Nephron (organoid): ENCODE data around the gene CA7.
A peak's percentile ranks its signal among the peaks of the same experiment; 100 is the strongest.

Experiments
- H3K27ac Mint-ChIP-seq, 3 experiments: 2 replicates each; pipeline ENCODE4 v1.8.0; 2020; ENCODE audit warnings: mixed read lengths in 3 of 3, mild to moderate bottlenecking in 2 of 3, moderate library complexity in 1 of 3
- H3K27me3 Mint-ChIP-seq: 2 replicates; pipeline ENCODE4 v1.8.0; 2021; ENCODE audit warnings: low read depth, mild to moderate bottlenecking, moderate library complexity, mixed read lengths
- H3K36me3 Mint-ChIP-seq: 2 replicates; pipeline ENCODE4 v1.8.0; 2020; ENCODE audit warnings: low read depth, mixed read lengths
- H3K4me1 Mint-ChIP-seq: 2 replicates; pipeline ENCODE4 v1.8.0; 2020; ENCODE audit warnings: mixed read lengths
- H3K4me3 Mint-ChIP-seq, 3 experiments: 2 replicates each; pipeline ENCODE4 v1.8.0; 2020; ENCODE audit warnings: mild to moderate bottlenecking in 3 of 3, mixed read lengths in 3 of 3, moderate library complexity in 2 of 3
- H3K9me3 Mint-ChIP-seq: 2 replicates; pipeline ENCODE4 v1.8.0; 2020; ENCODE audit warnings: mixed read lengths
- TF ChIP-seq, protein P1 (sequence below), 3 experiments: fragments of 200-600 bp; sonication (generic); IDR thresholded peaks; one replicate each; pipeline ENCODE4 v1.5.0; 2021; ENCODE audit warnings: antibody characterized with exemption in 3 of 3; ENCODE audit not compliant: unreplicated experiment in 3 of 3

Gene CA7

DNA sequence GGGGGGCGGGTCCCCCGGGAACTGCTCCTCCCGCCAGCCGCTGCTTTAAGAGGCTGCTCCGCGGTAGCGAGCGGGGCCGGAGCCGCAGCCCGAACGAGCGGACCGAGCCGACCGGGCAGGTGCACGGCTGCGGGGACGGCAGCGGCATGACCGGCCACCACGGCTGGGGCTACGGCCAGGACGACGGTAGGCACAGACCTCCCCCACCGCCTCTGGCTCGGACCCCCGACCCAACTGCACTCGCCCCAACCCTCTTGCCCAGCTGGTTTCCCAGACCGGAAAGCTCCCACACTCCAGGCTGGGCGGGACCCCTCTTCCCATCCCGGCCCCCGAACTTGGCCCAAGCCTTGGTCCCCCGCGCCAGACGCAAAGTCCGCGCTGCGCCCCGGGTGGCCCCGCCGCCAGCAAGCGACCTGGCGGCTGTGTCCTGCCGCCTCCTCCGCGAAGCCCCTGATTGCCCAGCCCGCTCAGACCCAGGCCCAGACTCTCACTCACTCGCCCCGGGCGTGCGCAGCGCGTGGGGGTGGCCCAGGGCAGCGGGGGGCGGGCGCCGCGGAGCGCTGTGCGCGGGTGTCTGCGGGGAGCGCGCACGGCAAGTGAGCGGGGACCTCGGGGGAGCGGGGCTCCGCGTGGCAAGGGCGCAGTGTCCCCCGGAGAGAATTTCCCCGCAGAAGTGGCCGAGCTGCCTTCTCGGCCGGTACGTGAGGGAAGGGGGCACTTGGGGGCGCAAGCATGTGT is at the start of gene CA7:
CA7 (plus strand) TSS at position 73 of the 738 bp plus-strand sequence; CDS start at position 147, 74 bp downstream.
- Mint-ChIP-seq H3K4me1 (peaks cover 12% of the 10 kb centered on the region), H3K9me3 (no peaks in the 10 kb centered on the region), H3K4me3 (peak within 1 kb of the TSS; percentile 79 to 81 (median 79)), H3K27ac (no peak within 1 kb of the TSS), H3K36me3 (no peaks in the 10 kb centered on the region), H3K27me3 (peaks cover 88% of the 10 kb centered on the region)
- TF ChIP-seq, protein P1, sequence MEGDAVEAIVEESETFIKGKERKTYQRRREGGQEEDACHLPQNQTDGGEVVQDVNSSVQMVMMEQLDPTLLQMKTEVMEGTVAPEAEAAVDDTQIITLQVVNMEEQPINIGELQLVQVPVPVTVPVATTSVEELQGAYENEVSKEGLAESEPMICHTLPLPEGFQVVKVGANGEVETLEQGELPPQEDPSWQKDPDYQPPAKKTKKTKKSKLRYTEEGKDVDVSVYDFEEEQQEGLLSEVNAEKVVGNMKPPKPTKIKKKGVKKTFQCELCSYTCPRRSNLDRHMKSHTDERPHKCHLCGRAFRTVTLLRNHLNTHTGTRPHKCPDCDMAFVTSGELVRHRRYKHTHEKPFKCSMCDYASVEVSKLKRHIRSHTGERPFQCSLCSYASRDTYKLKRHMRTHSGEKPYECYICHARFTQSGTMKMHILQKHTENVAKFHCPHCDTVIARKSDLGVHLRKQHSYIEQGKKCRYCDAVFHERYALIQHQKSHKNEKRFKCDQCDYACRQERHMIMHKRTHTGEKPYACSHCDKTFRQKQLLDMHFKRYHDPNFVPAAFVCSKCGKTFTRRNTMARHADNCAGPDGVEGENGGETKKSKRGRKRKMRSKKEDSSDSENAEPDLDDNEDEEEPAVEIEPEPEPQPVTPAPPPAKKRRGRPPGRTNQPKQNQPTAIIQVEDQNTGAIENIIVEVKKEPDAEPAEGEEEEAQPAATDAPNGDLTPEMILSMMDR (IDR thresholded peaks at IDR 0.05; ENCODE audit: unreplicated experiment in 3 of 3), result no peak

DNA sequence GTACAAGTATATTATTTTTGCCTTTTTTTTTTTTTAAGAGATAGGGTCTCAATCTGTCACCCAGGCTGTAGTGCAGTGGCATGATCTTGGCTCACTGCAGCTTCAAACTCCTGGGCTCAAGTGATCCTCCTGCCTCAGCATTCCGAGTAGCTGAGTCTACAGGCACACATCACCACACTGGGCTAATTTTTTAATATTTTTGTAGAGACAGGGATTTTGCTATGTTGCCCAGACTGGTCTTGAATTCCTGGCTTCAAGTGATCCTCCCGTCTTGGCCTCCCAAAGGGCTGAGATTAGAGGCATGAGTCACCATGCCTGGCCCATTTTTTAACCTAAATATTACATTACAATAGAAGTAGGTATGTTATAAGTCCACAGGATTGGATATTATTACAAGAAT is 46.1 kb upstream of the CA7 start:
- no peaks in the 10 kb centered on the region for H3K4me1 Mint-ChIP-seq
- peaks cover 12% of the 10 kb centered on the region for H3K36me3 Mint-ChIP-seq
- H3K9me3 Mint-ChIP-seq, result no peaks in the 10 kb centered on the region
- H3K27me3 Mint-ChIP-seq, result peaks cover 4% of the 10 kb centered on the region
- H3K27ac Mint-ChIP-seq, result no peak overlapping the region
- TF ChIP-seq, protein P1 (IDR thresholded peaks at IDR 0.05; ENCODE audit: unreplicated experiment in 3 of 3), result no peak
- H3K4me3 Mint-ChIP-seq, result no peak overlapping the region

DNA sequence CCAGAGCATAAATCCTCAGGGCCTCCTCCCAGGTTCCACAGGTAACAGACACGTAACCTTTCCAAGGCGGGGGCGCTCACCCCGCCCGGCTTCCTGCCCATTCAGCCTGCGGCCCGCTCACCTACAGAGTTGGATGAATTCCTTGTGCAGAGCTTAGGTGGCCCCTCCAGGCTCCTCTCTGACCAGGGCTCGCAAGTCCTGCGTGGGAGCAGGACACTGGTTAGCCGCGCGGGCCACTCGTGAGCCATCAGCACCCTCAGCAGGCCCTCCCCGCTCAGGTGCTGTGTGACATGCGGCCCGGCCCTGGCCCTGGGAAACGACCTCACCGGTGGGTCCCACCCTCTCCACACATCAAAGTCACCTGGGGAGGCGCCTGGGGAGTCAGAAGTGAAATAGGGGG is 43.4 kb upstream of the CA7 start:
- Mint-ChIP-seq H3K36me3 (peaks cover 37% of the 10 kb centered on the region), H3K4me1 (peaks cover 10% of the 10 kb centered on the region), H3K9me3 (no peaks in the 10 kb centered on the region), H3K4me3 (no peak overlapping the region), H3K27ac (no peak overlapping the region), H3K27me3 (no peaks in the 10 kb centered on the region)
- TF ChIP-seq, protein P1 (IDR thresholded peaks at IDR 0.05; ENCODE audit: unreplicated experiment in 3 of 3), result no peak

DNA sequence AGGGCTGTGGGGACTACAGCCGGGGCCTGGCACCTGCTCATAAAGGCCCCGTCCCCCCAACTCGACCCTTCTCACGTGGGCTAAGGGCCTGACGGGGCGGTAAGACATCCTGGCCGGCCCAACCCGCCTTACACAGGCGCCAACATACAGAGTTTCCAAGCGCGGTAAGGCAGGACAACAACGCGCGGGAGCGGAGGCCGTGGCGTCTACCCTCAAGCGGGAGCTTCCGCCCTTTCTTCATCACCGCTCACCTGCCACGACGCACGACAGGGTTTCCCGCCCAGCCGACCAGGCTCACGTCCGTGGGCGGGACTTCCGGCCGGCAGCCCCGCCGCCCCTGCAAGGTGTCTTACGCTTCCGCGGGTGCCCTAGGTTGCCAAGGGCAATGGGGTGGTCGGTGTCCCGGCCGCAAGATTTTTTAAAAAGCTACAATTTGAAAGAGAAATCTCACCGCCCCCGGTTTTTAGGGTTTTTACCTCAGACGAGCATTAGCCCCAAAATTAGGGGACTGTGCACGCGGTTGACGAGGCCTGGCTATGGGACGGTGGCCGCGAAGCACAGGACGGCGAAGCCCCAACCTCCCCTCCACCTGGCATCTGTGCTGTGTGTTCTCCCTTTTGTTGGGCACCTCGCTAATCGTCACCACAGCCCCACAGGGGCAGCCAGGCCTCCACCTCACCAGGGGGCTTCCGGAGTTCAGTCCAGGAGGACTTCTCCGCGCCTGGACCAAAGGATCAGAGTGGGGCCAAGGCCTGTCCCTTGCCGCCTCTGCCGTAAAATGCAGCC is 42.7 kb upstream of the CA7 start, which contains the start of gene TERB1:
TERB1 (minus strand) TSS at position 265 of the 786 bp plus-strand sequence. CDS start 4,786 bp downstream, outside the sequence.
- peaks cover 10% of the 10 kb centered on the region for H3K4me1 Mint-ChIP-seq
- H3K27ac Mint-ChIP-seq, result no peak within 1 kb of the TSS
- no peaks in the 10 kb centered on the region for H3K9me3 Mint-ChIP-seq
- no peak within 1 kb of the TSS for H3K4me3 Mint-ChIP-seq
- TF ChIP-seq, protein P1 (IDR thresholded peaks at IDR 0.05; ENCODE audit: unreplicated experiment in 3 of 3), result no peak
- H3K36me3 Mint-ChIP-seq, result peaks cover 39% of the 10 kb centered on the region
- no peaks in the 10 kb centered on the region for H3K27me3 Mint-ChIP-seq

DNA sequence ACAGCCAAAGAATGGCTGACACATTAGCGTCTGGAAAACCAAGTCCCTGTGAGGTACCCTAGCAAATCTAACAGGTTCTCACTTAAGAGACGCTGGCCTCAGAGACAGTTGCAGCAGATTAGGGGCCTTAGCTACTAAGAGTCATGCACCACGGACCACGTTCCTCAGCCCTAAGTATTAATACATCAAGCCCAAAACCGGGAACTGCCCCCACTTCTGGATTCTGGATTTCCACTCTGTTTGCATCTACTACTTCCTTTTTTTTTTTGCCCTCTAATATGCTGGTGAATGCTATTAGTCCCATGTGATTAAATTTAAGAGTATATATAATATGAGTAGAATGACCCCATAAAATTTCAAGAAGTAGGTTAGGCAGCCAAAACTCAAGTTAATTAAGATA is 42.1 kb upstream of the CA7 start:
- H3K27me3 Mint-ChIP-seq, result no peaks in the 10 kb centered on the region
- peaks cover 10% of the 10 kb centered on the region for H3K4me1 Mint-ChIP-seq
- H3K9me3 Mint-ChIP-seq, result no peaks in the 10 kb centered on the region
- H3K4me3 Mint-ChIP-seq, result no peak overlapping the region
- H3K36me3 Mint-ChIP-seq, result peaks cover 45% of the 10 kb centered on the region
- no peak overlapping the region for H3K27ac Mint-ChIP-seq
- TF ChIP-seq, protein P1 (IDR thresholded peaks at IDR 0.05; ENCODE audit: unreplicated experiment in 3 of 3), result no peak
